ENCODE results near the gene TOMT.

Gene TOMT

GRCh38 chr11:72088076-72088808 lies 17.5 kb upstream of the TOMT start:
- peak; percentile 36 for DNase-seq (ENCODE audit: low spot score)

- DNase-seq (ENCODE audit: low spot score), result peak; percentile 79
These were observed 14.4 kb upstream of the TOMT start for GRCh38 chr11:72091292-72091691.

- DNase-seq (ENCODE audit: low spot score), result no peak
These were observed 7.0 kb upstream of the TOMT start for GRCh38 chr11:72098741-72099140.

GRCh38 chr11:72100009-72100408 lies 5.7 kb upstream of the TOMT start:
- no peak for DNase-seq (ENCODE audit: low spot score)

- no peak for DNase-seq (ENCODE audit: low spot score)
These were observed 5.3 kb upstream of the TOMT start for GRCh38 chr11:72100462-72100861.

- no peak for DNase-seq (ENCODE audit: low spot score)
These were observed 3.6 kb upstream of the TOMT start for GRCh38 chr11:72102162-72102561.

- peak; percentile 35 for DNase-seq (ENCODE audit: low spot score)
These were observed 3.1 kb upstream of the TOMT start for GRCh38 chr11:72102631-72102945.

- DNase-seq (ENCODE audit: low spot score), result peak; percentile 97
These were observed 2.6 kb upstream of the TOMT start, which contains the start of gene LAMTOR1 for GRCh38 chr11:72102946-72103753. LAMTOR1 (minus strand) TSS chr11:72103297; CDS start chr11:72103224, 73 bp downstream.

GRCh38 chr11:72103754-72104167 lies 2.0 kb upstream of the TOMT start:
- DNase-seq (ENCODE audit: low spot score), result no peak

- DNase-seq (ENCODE audit: low spot score), result no peak
These were observed 5.8 kb downstream of the TOMT start for GRCh38 chr11:72111300-72112142.

GRCh38 chr11:72112143-72112977 lies 6.6 kb downstream of the TOMT start, which contains the start of gene ANAPC15:
ANAPC15 (minus strand) TSS chr11:72112695; CDS start chr11:72111276, 1,419 bp downstream.
- DNase-seq (ENCODE audit: low spot score), result peak; percentile 91

- no peak for DNase-seq (ENCODE audit: low spot score)
These were observed 7.5 kb downstream of the TOMT start for GRCh38 chr11:72112978-72113808.

- DNase-seq (ENCODE audit: low spot score), result no peak
These were observed 8.8 kb downstream of the TOMT start for GRCh38 chr11:72114570-72114969.

- DNase-seq (ENCODE audit: low spot score), result no peak
These were observed 10.5 kb downstream of the TOMT start for GRCh38 chr11:72116019-72116755.

GRCh38 chr11:72119198-72119597 lies 13.5 kb downstream of the TOMT start:
- DNase-seq (ENCODE audit: low spot score), result no peak

GRCh38 chr11:72120930-72121329 lies 15.2 kb downstream of the TOMT start:
- DNase-seq (ENCODE audit: low spot score), result no peak

GRCh38 chr11:72122607-72123006 lies 16.9 kb downstream of the TOMT start:
- DNase-seq (ENCODE audit: low spot score), result no peak

GRCh38 chr11:72123117-72123653 lies 17.5 kb downstream of the TOMT start:
- no peak for DNase-seq (ENCODE audit: low spot score)

GRCh38 chr11:72124046-72124445 lies 18.3 kb downstream of the TOMT start:
- no peak for DNase-seq (ENCODE audit: low spot score)

- DNase-seq (ENCODE audit: low spot score), result no peak
These were observed 20.2 kb downstream of the TOMT start for GRCh38 chr11:72125956-72126355.
